ENCODE measurements around the gene CADPS.

The CADPS gene

DNA sequence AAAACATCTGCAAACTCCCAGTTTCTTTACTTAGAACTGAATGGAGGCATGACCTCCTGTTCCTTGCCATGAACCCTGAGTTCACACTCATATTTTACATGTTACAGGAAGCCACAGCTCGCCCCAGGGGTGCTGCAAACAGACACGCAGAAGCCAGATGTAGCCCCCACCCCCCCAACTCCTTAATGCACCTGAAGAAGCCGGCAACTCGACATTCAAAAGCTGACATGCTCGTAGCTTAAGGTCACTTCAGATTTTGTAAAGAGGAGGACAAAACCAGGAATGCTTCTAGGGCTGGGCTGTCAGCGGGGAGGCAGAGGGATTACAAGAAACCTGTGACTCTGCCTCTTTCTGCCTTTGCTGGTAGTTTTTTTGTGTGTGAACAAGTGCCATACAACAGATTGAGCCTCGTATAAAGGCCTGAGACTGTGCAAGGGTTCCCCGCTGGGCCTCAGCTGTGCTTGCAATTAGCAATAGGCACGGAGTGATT lies 459.9 kb downstream of the CADPS start:
- Histone ChIP-seq H3K4me1 (ENCODE audit: insufficient read depth, low read length) (peaks cover 29% of the 10 kb centered on the region), H2AFZ (ENCODE audit: low read depth, low read length) (no peak overlapping the region), H3K27me3 (ENCODE audit: insufficient read depth, low read length) (peaks cover 54% of the 10 kb centered on the region), H3K4me3 (ENCODE audit: low read length) (no peak overlapping the region), H3K9me3 (ENCODE audit: low read length) (no peaks in the 10 kb centered on the region), H3K36me3 (ENCODE audit: insufficient read depth, low read length) (no peaks in the 10 kb centered on the region)

DNA sequence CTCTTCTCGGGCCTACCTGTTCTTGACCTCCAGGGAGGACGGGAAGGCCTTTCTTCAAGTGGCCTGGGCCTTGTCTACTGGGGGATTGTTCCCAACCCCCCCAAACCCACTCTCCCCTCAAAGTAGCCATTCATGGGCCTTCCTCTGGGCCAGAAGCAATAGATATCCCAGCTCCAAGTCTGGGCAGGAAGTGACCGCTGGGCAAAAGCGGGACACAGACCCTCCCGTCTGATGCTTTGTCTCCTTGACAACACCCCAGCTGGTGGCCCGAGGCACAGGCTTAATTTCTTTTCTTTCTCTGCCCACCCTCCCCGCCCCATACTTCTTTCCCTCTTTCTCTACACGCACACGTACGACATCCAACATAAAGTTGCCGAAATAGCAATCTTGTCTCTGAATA lies 460.4 kb downstream of the CADPS start:
- no peak overlapping the region for H3K4me3 ChIP-seq (ENCODE audit: low read length)
- no peaks in the 10 kb centered on the region for H3K9me3 ChIP-seq (ENCODE audit: low read length)
- H3K36me3 ChIP-seq (ENCODE audit: insufficient read depth, low read length), result no peaks in the 10 kb centered on the region
- peaks cover 29% of the 10 kb centered on the region for H3K4me1 ChIP-seq (ENCODE audit: insufficient read depth, low read length)
- peaks cover 53% of the 10 kb centered on the region for H3K27me3 ChIP-seq (ENCODE audit: insufficient read depth, low read length)
- H2AFZ ChIP-seq (ENCODE audit: low read depth, low read length), result no peak overlapping the region

DNA sequence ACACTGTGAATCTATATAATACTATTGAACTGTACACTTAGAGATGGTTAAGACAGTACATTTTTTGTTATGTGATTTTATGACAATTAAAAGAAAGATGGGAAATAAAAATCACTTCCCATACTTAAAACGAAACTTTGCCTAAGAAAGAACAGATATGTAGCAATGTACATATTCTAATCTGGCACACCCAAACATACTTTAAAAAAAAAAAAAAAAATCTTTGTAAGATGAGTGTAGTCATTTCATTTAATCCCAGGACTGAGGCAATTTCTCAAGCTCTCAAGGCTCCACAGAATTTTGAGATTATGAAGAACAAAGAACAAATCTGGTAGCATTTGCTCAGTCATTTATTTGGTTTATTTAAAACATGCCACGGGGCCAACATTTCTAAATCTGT lies 461.5 kb downstream of the CADPS start:
- Histone ChIP-seq H3K9me3 (ENCODE audit: low read length) (no peaks in the 10 kb centered on the region), H2AFZ (ENCODE audit: low read depth, low read length) (no peak overlapping the region), H3K27me3 (ENCODE audit: insufficient read depth, low read length) (peaks cover 50% of the 10 kb centered on the region), H3K4me3 (ENCODE audit: low read length) (no peak overlapping the region), H3K36me3 (ENCODE audit: insufficient read depth, low read length) (no peaks in the 10 kb centered on the region), H3K4me1 (ENCODE audit: insufficient read depth, low read length) (peaks cover 29% of the 10 kb centered on the region)

DNA sequence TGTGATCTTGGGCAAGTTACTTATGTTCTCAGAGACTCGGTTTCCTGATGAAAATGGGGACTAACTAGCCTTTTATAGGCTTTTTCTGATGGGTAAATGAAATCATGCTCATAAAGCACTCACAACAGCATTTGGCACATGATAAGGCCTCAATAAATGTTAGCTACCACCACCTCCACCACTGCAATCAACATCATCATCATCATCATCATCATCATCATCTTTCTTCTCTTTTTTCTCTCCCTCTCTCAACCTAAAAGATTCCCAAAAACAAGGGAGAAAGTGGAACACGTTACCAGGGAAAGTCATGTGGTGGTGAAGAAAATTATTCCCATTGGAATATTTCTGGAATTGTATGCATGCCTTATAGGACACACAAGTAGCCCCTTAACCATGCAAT lies 468.3 kb downstream of the CADPS start:
- H2AFZ ChIP-seq (ENCODE audit: low read depth, low read length), result no peak overlapping the region
- no peaks in the 10 kb centered on the region for H3K36me3 ChIP-seq (ENCODE audit: insufficient read depth, low read length)
- H3K4me1 ChIP-seq (ENCODE audit: insufficient read depth, low read length), result no peaks in the 10 kb centered on the region
- H3K27me3 ChIP-seq (ENCODE audit: insufficient read depth, low read length), result peaks cover 67% of the 10 kb centered on the region
- H3K9me3 ChIP-seq (ENCODE audit: low read length), result no peaks in the 10 kb centered on the region
- no peak overlapping the region for H3K4me3 ChIP-seq (ENCODE audit: low read length)

DNA sequence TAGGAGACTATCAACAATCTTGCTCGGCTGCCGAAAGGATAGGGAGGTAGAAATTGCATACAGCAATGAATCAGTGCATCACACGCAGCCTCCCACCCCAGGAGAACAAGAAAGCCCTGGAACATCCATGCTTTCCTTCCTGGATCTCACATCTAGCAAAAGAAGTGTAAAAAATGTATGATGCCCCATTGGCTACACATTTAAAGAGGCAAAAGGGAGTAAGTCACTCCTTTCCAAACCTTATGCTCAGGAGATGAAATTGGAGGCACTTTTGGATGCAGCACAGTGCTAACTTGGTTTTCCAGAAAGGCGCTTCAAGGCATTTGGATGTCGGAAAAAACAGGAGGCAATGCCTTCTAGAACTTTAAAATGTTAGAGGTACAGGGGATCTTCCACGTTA lies 469.6 kb downstream of the CADPS start:
- H3K27me3 ChIP-seq (ENCODE audit: insufficient read depth, low read length), result peaks cover 59% of the 10 kb centered on the region

DNA sequence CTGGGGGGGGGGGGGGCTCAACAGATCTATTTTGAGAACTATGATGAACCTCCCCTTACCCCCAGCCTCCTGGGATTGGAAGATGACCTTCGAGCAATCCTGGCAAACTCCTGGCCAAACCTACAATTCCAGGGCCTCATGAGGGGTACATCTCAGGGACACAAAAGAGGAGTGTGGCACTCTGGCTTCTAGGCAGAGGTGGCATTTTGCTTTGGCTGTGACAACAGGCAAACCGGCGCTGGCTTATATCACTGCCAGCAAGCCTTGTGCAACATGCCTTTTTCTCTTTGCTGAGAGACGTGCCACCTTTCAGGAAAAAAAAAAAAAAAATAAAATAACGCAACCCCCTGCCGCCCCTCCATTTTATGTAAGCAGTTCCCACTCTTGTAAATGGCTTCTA lies 470.1 kb downstream of the CADPS start:
- Histone ChIP-seq H2AFZ (ENCODE audit: low read depth, low read length) (no peak overlapping the region), H3K4me1 (ENCODE audit: insufficient read depth, low read length) (no peaks in the 10 kb centered on the region), H3K36me3 (ENCODE audit: insufficient read depth, low read length) (no peaks in the 10 kb centered on the region), H3K4me3 (ENCODE audit: low read length) (no peak overlapping the region), H3K9me3 (ENCODE audit: low read length) (no peaks in the 10 kb centered on the region), H3K27me3 (ENCODE audit: insufficient read depth, low read length) (peaks cover 55% of the 10 kb centered on the region)

More for the DNA sequence above, 469.6 kb downstream of the CADPS start:
- Histone ChIP-seq H3K36me3 (ENCODE audit: insufficient read depth, low read length) (no peaks in the 10 kb centered on the region), H3K4me3 (ENCODE audit: low read length) (no peak overlapping the region), H2AFZ (ENCODE audit: low read depth, low read length) (no peak overlapping the region), H3K4me1 (ENCODE audit: insufficient read depth, low read length) (no peaks in the 10 kb centered on the region), H3K9me3 (ENCODE audit: low read length) (no peaks in the 10 kb centered on the region)

DNA sequence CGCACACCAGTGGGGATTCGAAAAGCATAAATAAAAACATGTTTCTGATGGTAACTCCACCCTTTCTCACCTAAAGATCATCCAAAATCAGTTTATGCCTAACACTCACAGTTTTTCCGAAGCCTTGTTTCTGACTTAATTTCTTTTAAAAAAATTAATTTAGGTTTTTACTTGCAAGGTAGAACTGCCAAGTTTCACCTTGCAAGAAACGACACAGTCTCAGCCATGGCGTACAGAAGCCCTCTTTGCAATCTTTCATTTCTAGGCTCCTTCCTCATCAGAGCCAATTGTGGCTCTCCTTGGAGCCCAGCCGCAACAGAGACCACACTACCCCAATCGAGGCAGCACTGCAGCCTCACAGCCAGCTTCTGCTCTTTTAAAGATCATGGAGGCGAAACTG lies 470.9 kb downstream of the CADPS start:
- H3K36me3 ChIP-seq (ENCODE audit: insufficient read depth, low read length), result no peaks in the 10 kb centered on the region
- H3K27me3 ChIP-seq (ENCODE audit: insufficient read depth, low read length), result peaks cover 53% of the 10 kb centered on the region
- no peaks in the 10 kb centered on the region for H3K4me1 ChIP-seq (ENCODE audit: insufficient read depth, low read length)
- no peaks in the 10 kb centered on the region for H3K9me3 ChIP-seq (ENCODE audit: low read length)
- no peak overlapping the region for H3K4me3 ChIP-seq (ENCODE audit: low read length)
- H2AFZ ChIP-seq (ENCODE audit: low read depth, low read length), result no peak overlapping the region

DNA sequence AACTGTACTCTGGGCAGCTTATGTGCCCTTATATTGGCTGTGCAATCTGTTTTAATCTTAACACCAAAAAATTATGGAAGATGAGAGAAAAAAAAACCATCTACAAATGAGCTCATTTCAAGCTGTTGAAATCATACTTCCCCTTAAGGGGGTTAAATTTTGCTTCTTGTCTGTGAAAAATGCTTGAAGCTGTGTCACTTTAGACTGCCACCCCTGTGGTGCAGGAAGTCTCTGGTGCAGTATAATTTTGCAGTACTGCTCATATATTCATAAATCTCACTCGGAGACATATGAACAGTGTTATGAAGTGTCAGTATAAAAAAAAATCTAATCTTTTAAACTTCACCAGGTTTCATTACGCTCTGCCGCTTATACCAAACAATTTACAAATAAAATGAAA lies 471.5 kb downstream of the CADPS start:
- H3K4me3 ChIP-seq (ENCODE audit: low read length), result no peak overlapping the region
- no peak overlapping the region for H2AFZ ChIP-seq (ENCODE audit: low read depth, low read length)
- H3K4me1 ChIP-seq (ENCODE audit: insufficient read depth, low read length), result no peaks in the 10 kb centered on the region
- H3K27me3 ChIP-seq (ENCODE audit: insufficient read depth, low read length), result peaks cover 53% of the 10 kb centered on the region
- H3K9me3 ChIP-seq (ENCODE audit: low read length), result no peaks in the 10 kb centered on the region
- H3K36me3 ChIP-seq (ENCODE audit: insufficient read depth, low read length), result no peaks in the 10 kb centered on the region

DNA sequence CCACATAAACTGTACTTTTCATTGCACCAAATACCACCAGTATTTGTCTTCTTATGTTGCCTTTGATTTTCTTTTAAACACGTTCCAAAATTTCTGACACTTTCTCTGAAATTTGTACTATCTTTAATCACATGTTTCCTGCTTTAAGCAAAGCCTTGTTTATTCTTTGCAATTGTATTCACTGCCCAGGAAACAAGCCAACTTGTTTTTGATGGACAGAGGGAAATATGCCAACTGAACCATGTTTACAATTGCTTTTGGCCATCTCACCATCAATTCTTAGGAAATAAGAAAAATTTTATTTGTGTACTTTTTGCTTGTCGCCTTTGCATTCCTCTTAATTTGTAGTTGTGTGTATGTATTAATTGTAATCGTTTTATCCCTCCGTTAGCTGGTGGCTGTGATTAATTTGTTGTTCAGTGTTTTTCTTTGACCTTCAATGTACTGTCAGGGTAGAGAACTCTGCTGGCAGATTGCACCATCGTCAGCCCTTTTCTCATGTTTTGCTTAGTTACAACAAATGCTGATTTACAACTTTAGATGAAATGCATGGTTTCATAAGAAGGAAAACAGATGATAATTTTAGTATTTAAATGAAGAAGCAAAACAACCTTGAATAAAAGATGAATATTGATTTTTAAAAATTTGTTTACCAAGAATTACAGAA lies 482.5 kb downstream of the CADPS start:
- Histone ChIP-seq H2AFZ (ENCODE audit: low read depth, low read length) (no peak overlapping the region), H3K27me3 (ENCODE audit: insufficient read depth, low read length) (peaks cover 46% of the 10 kb centered on the region), H3K36me3 (ENCODE audit: insufficient read depth, low read length) (no peaks in the 10 kb centered on the region), H3K9me3 (ENCODE audit: low read length) (peaks cover 4% of the 10 kb centered on the region), H3K4me1 (ENCODE audit: insufficient read depth, low read length) (no peaks in the 10 kb centered on the region), H3K4me3 (ENCODE audit: low read length) (no peak overlapping the region)

DNA sequence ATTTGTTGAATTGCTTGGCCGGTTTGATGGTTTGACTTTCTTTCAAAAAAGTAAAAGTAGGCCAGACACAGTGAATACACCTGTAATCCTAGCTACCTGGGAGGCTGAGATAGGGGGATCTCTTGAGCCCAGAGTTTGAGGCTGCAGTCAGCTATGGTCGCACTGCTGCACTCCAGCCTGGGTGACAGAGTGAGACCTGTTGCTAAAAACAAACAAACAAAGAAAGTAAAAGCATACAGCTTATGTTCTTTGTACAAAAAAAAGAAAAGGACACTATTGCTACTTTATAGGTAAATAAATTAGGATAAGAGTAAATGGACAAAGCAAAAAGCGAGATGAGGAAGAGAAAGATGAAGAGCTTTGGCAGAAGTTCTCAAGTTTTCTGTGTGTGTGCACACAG lies 488.0 kb downstream of the CADPS start:
- no peaks in the 10 kb centered on the region for H3K4me1 ChIP-seq (ENCODE audit: insufficient read depth, low read length)
- peaks cover 43% of the 10 kb centered on the region for H3K27me3 ChIP-seq (ENCODE audit: insufficient read depth, low read length)
- peaks cover 4% of the 10 kb centered on the region for H3K9me3 ChIP-seq (ENCODE audit: low read length)
- no peak overlapping the region for H2AFZ ChIP-seq (ENCODE audit: low read depth, low read length)
- H3K4me3 ChIP-seq (ENCODE audit: low read length), result no peak overlapping the region
- H3K36me3 ChIP-seq (ENCODE audit: insufficient read depth, low read length), result no peaks in the 10 kb centered on the region

DNA sequence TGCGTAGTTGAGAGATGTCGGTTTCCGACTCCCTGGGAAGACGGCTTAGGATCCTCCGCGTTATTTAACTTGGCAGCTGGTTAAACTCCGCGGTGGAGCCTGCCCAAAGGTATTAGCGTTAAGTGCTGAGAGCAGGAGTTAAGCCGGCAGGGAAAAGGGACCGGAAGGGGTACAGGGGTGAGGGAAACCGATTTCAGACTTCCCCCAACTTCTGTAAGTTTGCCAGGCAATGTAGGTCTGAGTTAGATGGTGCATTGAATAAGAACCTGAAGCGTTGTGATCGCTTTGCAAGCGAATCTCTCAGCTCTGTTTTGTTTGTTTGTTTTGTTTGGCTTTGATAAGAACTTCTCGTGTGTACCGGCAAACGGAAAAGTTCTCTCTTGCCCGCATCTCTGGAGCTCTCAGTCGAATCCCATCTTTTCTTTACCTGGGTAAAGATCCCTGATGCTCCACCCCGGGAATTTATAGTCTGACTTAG lies 495.9 kb downstream of the CADPS start:
- Histone ChIP-seq H3K27me3 (ENCODE audit: insufficient read depth, low read length) (peaks cover 83% of the 10 kb centered on the region), H3K36me3 (ENCODE audit: insufficient read depth, low read length) (no peaks in the 10 kb centered on the region), H2AFZ (ENCODE audit: low read depth, low read length) (no peak overlapping the region), H3K9me3 (ENCODE audit: low read length) (peaks cover 5% of the 10 kb centered on the region), H3K4me3 (ENCODE audit: low read length) (no peak overlapping the region), H3K4me1 (ENCODE audit: insufficient read depth, low read length) (peaks cover 8% of the 10 kb centered on the region)

DNA sequence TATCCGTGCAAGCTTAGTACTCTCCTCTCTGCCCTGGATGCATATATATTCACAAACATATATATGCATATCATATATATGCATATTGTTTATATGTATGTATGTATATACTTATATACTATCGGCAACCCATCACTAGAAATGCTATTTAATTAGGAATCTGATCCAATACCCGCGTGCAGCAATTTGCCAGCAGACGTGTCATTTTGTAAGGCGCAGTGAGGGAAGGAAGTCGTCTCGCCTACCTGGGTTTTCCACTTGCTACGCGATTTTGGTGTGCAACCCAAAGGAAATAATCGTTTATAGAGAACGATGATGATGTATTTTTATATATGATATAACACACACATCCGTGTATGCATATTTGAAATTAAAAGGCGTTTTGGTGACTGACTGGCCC lies 496.3 kb downstream of the CADPS start:
- Histone ChIP-seq H3K9me3 (ENCODE audit: low read length) (peaks cover 5% of the 10 kb centered on the region), H2AFZ (ENCODE audit: low read depth, low read length) (no peak overlapping the region), H3K27me3 (ENCODE audit: insufficient read depth, low read length) (peaks cover 87% of the 10 kb centered on the region), H3K36me3 (ENCODE audit: insufficient read depth, low read length) (no peaks in the 10 kb centered on the region), H3K4me1 (ENCODE audit: insufficient read depth, low read length) (peaks cover 10% of the 10 kb centered on the region), H3K4me3 (ENCODE audit: low read length) (no peak overlapping the region)

DNA sequence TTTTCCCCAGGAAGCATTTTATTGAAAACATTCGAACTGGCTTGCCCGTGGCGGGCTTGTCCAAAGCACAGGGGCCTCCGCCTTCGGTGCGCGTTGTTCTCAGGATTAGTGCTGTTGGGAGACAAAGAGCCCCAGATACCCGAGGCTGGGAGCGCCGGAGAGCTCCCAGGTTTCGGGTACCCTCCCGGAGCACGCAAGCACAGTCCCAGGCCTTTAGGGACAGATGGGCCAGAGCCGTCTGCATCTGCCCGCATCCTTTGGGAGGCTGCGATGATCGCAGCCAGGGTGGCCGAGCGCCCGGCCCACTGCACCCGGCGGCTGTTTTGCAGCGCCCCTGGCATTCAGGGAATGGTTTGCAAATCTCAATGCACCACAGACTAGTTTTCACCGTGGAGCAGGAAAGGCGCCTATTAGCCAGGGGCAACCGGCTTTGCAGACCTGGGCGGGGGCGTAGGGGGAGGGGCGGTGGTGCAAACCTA lies 496.9 kb downstream of the CADPS start:
- H3K36me3 ChIP-seq (ENCODE audit: insufficient read depth, low read length), result no peaks in the 10 kb centered on the region
- peaks cover 10% of the 10 kb centered on the region for H3K4me1 ChIP-seq (ENCODE audit: insufficient read depth, low read length)
- H3K27me3 ChIP-seq (ENCODE audit: insufficient read depth, low read length), result peaks cover 90% of the 10 kb centered on the region
- H3K9me3 ChIP-seq (ENCODE audit: low read length), result peaks cover 5% of the 10 kb centered on the region
- H3K4me3 ChIP-seq (ENCODE audit: low read length), result no peak overlapping the region
- H2AFZ ChIP-seq (ENCODE audit: low read depth, low read length), result peak overlapping the region; percentile 28

Data from neuron (in vitro differentiated cells).